ENCODE measurements around the gene CPEB1.

GRCh38 chr15:82653483-82654168 is 6.5 kb upstream of the CPEB1 start:
- TF ChIP-seq POLR2AphosphoS5 (IDR thresholded peaks at IDR 0.05; ENCODE audit: insufficient read depth in 1 of 2, low read depth in 1 of 2) (no peak), CTCF (IDR thresholded peaks at IDR 0.05) (no peak)
